Measurements from ENCODE around the gene PDPN.

PDPN gene

GRCh38 chr1:13581446-13581845, 2.2 kb upstream of the PDPN start:
- no peak for DNase-seq

GRCh38 chr1:13582713-13583443, 754 bp upstream of the PDPN start:
- DNase-seq: no peak

- no peak for DNase-seq
These were observed 547 bp downstream of the PDPN start for GRCh38 chr1:13583966-13584791.

- DNase-seq: no peak
These were observed 1.4 kb downstream of the PDPN start for GRCh38 chr1:13584876-13585611.

GRCh38 chr1:13585612-13585991, 2.0 kb downstream of the PDPN start:
- no peak for DNase-seq

GRCh38 chr1:13586001-13586400, 2.4 kb downstream of the PDPN start:
- DNase-seq: no peak

- DNase-seq: no peak
These were observed 3.8 kb downstream of the PDPN start for GRCh38 chr1:13587256-13588030.

GRCh38 chr1:13588946-13589796, 5.5 kb downstream of the PDPN start:
- no peak for DNase-seq

- DNase-seq: no peak
These were observed 6.9 kb downstream of the PDPN start for GRCh38 chr1:13590486-13590885.

- DNase-seq: no peak
These were observed 10.0 kb downstream of the PDPN start for GRCh38 chr1:13593511-13594131.

GRCh38 chr1:13595411-13595810, 11.8 kb downstream of the PDPN start:
- no peak for DNase-seq

- DNase-seq: no peak
These were observed 13.5 kb downstream of the PDPN start for GRCh38 chr1:13597166-13597565.

GRCh38 chr1:13600762-13601453, 17.3 kb downstream of the PDPN start:
- no peak for DNase-seq

GRCh38 chr1:13604176-13604575, 20.5 kb downstream of the PDPN start:
- DNase-seq: no peak

GRCh38 chr1:13604721-13605120, 21.1 kb downstream of the PDPN start:
- no peak for DNase-seq

- no peak for DNase-seq
These were observed 21.5 kb downstream of the PDPN start for GRCh38 chr1:13605159-13605558.

GRCh38 chr1:13607002-13607401, 23.4 kb downstream of the PDPN start:
- DNase-seq: no peak

- no peak for DNase-seq
These were observed 32.6 kb downstream of the PDPN start for GRCh38 chr1:13616234-13616633.

GRCh38 chr1:13617108-13617507, 33.5 kb downstream of the PDPN start:
- no peak for DNase-seq

- no peak for DNase-seq
These were observed 34.1 kb downstream of the PDPN start for GRCh38 chr1:13617773-13618172.

GRCh38 chr1:13618483-13618882, 34.9 kb downstream of the PDPN start:
- DNase-seq: no peak

Data from activated CD4-positive, alpha-beta T cell treated with anti-CD3 and anti-CD28 coated beads, Interleukin-2, amount 50 U/mL, for 48 hours (primary cell).